ENCODE measurements around the gene PTPRE. TPM values are rescaled to one million over a fixed set of nuclear protein-coding genes. Genes with fewer than 3 reads are reported as not detected.

Gene PTPRE
- total RNA-seq, 2 donors from 2014 or later, result 23.7 to 31.3 TPM

DNA sequence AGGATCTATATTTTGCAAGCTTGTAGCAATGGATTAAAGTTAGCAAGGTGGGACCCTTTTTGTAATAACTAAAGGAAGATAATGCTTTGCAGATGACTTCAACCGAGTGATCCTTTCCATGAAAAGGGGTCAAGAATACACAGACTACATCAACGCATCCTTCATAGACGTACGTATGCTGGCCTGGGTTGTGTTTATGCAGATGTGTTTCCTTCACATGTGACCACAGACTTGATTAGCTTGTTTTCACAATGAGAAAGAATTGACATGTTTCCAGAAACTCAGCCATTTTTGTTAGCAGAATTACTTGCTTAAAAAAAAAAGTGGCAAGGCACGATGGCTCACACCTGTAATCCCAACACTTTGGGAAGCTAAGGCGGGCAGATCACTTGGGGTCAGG, 165.1 kb downstream of the PTPRE start:
- H3K36me3 Mint-ChIP-seq (ENCODE audit: insufficient read depth in 2 of 2), result peaks cover 14 to 23% of the 10 kb centered on the region in 2 donors
- no peak overlapping the region for H3K27ac Mint-ChIP-seq
- peaks cover 6% of the 10 kb centered on the region for H3K4me1 Mint-ChIP-seq (ENCODE audit: low read depth)
- H3K9me3 Mint-ChIP-seq, result peaks cover 3% of the 10 kb centered on the region in 2 donors
- no peak for DNase-seq
- ATAC-seq (replicated peaks in 1 of 2), result no peak
- H3K4me3 Mint-ChIP-seq, result no peak overlapping the region
- H3K27me3 Mint-ChIP-seq (ENCODE audit: low read depth), result no peaks in the 10 kb centered on the region

DNA sequence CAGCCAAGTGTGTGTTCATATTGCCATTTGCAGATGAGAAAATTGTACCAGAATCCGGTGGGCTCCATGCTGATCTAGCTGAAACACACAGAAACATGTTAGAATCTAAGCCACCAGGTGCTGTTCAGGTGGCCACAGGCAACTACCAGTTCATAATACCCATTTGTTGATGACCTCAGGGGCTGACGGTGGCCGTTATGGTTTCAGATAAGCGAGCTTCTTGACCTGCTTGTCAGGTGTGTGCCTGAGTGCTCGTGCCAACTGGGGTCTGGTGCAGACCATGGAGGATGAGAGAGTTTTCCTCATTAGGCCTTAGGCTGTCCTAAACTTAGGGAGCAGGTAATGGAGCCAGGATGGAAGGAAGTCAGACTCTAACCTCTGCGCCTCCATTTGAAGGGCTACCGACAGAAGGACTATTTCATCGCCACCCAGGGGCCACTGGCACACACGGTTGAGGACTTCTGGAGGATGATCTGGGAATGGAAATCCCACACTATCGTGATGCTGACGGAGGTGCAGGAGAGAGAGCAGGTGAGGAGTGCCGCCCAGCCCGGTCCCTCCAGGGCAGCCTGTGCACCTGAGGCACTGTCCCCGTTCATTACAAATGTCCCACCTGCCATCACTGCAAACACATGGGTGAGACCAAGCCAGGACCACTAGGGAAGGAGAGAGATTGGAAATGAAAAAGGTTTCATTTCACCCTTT, 166.2 kb downstream of the PTPRE start:
- Mint-ChIP-seq H3K4me1 (ENCODE audit: low read depth) (no peaks in the 10 kb centered on the region), H3K4me3 (no peak overlapping the region), H3K27ac (no peak overlapping the region), H3K36me3 (ENCODE audit: insufficient read depth in 2 of 2) (peaks cover 9 to 17% of the 10 kb centered on the region in 2 donors), H3K9me3 (no peaks in the 10 kb centered on the region), H3K27me3 (ENCODE audit: low read depth) (no peaks in the 10 kb centered on the region)
- ATAC-seq (replicated peaks in 1 of 2) (no peak), DNase-seq (no peak)

DNA sequence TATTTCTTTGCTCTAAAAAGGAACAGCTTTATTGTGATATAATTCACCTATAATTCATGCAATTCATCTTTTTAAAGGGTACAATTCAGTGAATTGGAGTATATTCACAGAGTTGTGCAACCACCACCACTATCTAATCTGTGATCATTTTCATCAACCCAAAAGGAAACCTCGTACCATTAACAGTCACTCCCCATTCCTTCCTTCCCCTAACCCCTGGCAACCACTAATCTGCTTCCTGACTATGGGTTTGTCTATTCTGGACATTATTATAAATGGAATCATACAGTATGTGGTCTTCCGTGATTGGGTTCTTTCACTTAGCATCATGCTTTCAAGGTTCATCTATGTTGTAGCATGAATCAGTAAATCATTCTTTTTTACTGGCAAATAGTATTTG, 167.0 kb downstream of the PTPRE start:
- DNase-seq (no peak), ATAC-seq (replicated peaks in 1 of 2) (no peak)
- no peaks in the 10 kb centered on the region for H3K4me1 Mint-ChIP-seq (ENCODE audit: low read depth)
- H3K27ac Mint-ChIP-seq, result no peak overlapping the region
- H3K9me3 Mint-ChIP-seq, result no peaks in the 10 kb centered on the region
- H3K4me3 Mint-ChIP-seq, result no peak overlapping the region
- H3K27me3 Mint-ChIP-seq (ENCODE audit: low read depth), result no peaks in the 10 kb centered on the region
- peaks cover 9 to 17% of the 10 kb centered on the region in 2 donors for H3K36me3 Mint-ChIP-seq (ENCODE audit: insufficient read depth in 2 of 2)

DNA sequence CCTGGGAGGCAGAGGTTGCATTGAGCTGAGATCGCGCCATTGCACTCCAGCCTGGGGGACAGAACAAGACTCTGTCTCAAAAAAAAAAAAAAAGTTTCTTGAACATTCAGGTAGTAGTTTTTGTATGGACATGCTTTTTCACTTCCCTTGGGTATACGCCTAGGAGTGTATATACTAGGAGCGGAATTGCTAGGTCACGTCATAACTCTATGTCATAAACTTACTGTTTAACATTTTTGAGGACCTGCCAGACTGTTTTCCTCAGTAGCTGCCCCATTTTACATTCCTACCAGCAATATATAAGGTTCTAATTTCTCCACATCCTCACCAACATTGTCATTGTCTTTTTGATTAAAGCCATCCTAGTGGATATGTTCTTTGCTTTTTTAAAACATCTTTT, 167.7 kb downstream of the PTPRE start:
- H3K27me3 Mint-ChIP-seq (ENCODE audit: low read depth), result no peaks in the 10 kb centered on the region
- ATAC-seq (replicated peaks in 1 of 2) (no peak), DNase-seq (no peak)
- no peaks in the 10 kb centered on the region for H3K9me3 Mint-ChIP-seq
- H3K4me3 Mint-ChIP-seq, result no peak overlapping the region
- H3K36me3 Mint-ChIP-seq (ENCODE audit: insufficient read depth in 2 of 2), result peaks cover 9 to 21% of the 10 kb centered on the region in 2 donors
- no peaks in the 10 kb centered on the region for H3K4me1 Mint-ChIP-seq (ENCODE audit: low read depth)
- no peak overlapping the region for H3K27ac Mint-ChIP-seq

DNA sequence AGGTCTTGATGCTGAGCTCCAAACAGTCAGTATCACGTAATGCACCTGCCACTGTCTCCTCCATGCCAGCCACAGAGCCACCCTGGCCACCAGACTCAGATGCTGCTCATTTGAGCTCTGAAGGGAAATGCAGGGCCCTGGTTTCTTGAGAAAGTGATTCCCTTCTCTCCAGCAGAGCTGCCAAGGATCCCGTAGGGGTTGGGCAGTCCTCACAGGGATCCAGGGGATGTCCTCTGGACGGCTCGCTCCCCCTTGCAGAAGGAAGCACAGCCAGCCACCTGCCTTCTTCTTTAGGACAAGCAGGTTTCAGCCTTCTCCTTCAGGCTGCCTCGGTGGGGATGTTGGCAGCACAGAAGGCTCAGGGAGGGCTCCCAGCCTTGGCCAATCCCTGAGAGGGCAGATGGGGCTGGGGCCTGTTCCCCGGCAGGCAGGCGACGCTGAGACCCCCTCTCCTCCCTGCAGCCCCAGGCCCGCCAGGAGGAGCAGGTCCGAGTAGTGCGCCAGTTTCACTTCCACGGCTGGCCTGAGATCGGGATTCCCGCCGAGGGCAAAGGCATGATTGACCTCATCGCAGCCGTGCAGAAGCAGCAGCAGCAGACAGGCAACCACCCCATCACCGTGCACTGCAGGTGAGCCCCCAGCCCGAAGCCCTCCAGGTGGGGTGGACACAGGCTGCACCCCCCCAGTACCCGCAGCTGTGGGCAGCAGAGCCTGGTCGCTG, 170.4 kb downstream of the PTPRE start:
- no peaks in the 10 kb centered on the region for H3K4me1 Mint-ChIP-seq (ENCODE audit: low read depth)
- no peak overlapping the region for H3K4me3 Mint-ChIP-seq
- H3K27ac Mint-ChIP-seq, result no peak overlapping the region
- DNase-seq (no peak), ATAC-seq (replicated peaks in 1 of 2) (no peak)
- no peaks in the 10 kb centered on the region for H3K9me3 Mint-ChIP-seq
- H3K36me3 Mint-ChIP-seq (ENCODE audit: insufficient read depth in 2 of 2), result peaks cover 9 to 17% of the 10 kb centered on the region in 2 donors
- H3K27me3 Mint-ChIP-seq (ENCODE audit: low read depth), result no peaks in the 10 kb centered on the region

DNA sequence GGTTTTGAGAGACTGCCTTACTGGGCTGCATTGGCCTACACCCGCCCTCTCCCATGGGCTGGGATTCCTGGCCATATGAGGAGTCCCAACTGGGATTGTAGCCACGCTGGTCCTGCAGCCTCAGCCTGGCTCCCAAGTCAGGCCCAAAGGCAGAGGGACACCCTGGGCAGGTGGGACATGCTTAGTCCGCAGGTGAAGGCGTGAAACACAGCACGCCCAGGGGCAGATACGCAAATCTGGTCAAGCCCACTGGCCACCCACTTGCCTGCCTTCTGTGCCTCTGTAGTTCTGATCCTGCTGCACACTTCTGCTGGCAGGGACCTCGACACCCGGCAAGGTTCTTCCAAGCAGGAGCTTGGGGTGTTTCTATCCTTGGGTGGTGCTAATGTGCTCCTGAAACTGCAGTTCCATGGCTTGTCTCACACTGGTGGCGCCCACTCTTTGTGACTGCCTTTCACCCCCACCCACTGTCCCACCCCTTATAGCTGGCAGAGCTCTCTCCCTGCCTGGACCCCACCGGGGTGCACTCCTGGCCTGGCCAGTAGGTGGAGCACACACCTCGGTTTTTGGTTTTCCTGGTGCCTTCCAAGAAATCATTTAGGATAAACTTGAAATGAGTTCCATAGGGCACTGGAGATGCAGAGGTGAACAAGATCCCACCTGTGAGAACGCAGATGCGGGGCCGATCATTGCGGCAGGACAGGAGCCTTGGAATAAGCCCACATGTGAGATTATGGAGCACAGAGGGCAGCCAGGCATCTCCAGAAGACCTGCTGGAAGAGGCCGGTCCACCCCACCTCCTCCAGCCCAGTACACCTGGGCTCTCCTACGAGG, 171.4 kb downstream of the PTPRE start:
- ATAC-seq (replicated peaks in 1 of 2) (peak; percentile 64 to 69), DNase-seq (peak; percentile 37 to 51)
- H3K4me1 Mint-ChIP-seq (ENCODE audit: low read depth), result no peaks in the 10 kb centered on the region
- H3K9me3 Mint-ChIP-seq, result no peaks in the 10 kb centered on the region
- no peak overlapping the region for H3K27ac Mint-ChIP-seq
- no peak overlapping the region for H3K4me3 Mint-ChIP-seq
- no peaks in the 10 kb centered on the region for H3K27me3 Mint-ChIP-seq (ENCODE audit: low read depth)
- peaks cover 8 to 14% of the 10 kb centered on the region in 2 donors for H3K36me3 Mint-ChIP-seq (ENCODE audit: insufficient read depth in 2 of 2)

DNA sequence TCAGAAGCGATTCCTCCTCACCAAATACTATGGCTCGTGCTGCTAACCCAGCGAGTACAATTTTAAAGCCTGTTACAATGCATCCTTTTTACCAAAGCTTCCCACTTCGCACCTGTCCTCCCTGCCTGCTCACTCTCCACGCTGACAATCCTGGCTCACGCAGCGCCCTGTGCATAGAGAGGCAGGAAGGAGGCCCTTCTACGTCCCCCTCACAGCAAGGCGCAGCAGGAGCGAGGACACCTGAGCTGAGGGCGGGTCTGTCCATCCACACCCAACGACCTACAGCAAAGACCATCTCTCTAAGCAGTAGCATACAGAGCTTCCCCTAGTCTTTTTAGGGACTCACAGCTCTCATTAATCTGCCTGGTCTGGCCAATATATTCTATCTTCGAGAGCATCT, 173.3 kb downstream of the PTPRE start:
- no peak overlapping the region for H3K27ac Mint-ChIP-seq
- H3K27me3 Mint-ChIP-seq (ENCODE audit: low read depth), result no peaks in the 10 kb centered on the region
- H3K9me3 Mint-ChIP-seq, result no peaks in the 10 kb centered on the region
- no peak for DNase-seq
- ATAC-seq (replicated peaks in 1 of 2), result no peak
- H3K4me3 Mint-ChIP-seq, result no peak overlapping the region
- peaks cover 3 to 13% of the 10 kb centered on the region in 2 donors for H3K36me3 Mint-ChIP-seq (ENCODE audit: insufficient read depth in 2 of 2)
- H3K4me1 Mint-ChIP-seq (ENCODE audit: low read depth), result no peaks in the 10 kb centered on the region

DNA sequence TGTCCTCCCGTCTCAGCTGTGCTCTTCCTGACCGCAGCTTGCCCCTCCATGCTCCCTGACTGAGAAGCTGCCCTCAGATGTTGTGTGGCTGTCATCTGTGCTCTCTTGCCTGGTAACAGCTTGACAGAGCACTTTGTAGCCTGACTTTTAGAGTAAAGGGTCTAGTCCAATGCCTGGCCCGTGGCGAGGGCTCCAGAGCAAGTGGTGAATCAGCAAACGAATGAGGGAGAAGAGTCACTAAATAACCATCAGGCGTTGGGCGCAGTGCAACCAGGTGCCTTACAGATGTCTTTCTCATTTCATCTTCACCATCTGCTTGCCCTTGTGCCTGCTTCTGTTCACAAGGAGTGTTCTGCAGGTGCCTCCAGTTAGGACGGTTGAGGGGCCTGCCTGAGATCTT, 173.7 kb downstream of the PTPRE start:
- Mint-ChIP-seq H3K4me3 (no peak overlapping the region), H3K36me3 (ENCODE audit: insufficient read depth in 2 of 2) (peaks cover 2 to 12% of the 10 kb centered on the region in 2 donors), H3K9me3 (no peaks in the 10 kb centered on the region), H3K27me3 (ENCODE audit: low read depth) (no peaks in the 10 kb centered on the region), H3K4me1 (ENCODE audit: low read depth) (no peaks in the 10 kb centered on the region), H3K27ac (no peak overlapping the region)
- DNase-seq (no peak), ATAC-seq (replicated peaks in 1 of 2) (no peak)

DNA sequence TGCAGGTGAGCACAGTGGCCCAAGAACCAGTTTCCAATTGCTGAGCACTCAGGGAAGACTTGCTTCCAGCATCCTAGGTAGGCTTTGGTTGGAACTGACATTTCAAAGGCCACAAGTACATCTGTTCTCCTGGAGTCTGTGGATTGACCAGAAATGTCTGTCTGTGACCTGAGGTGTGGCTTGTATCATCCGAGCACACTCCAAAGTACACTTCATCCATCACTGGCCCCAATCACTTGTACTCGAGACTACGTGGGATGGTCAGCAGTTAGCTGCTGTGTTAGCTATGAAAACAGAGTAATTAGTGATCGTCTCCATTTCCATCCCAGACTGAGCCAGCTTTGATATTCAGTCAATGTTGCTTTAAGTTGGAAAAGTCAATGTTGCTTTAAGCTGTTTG, 174.3 kb downstream of the PTPRE start:
- DNase-seq (no peak), ATAC-seq (replicated peaks in 1 of 2) (no peak)
- Mint-ChIP-seq H3K36me3 (ENCODE audit: insufficient read depth in 2 of 2) (peaks cover 2 to 12% of the 10 kb centered on the region in 2 donors), H3K9me3 (no peaks in the 10 kb centered on the region), H3K4me3 (no peak overlapping the region), H3K4me1 (ENCODE audit: low read depth) (no peaks in the 10 kb centered on the region), H3K27me3 (ENCODE audit: low read depth) (no peaks in the 10 kb centered on the region), H3K27ac (no peak overlapping the region)

DNA sequence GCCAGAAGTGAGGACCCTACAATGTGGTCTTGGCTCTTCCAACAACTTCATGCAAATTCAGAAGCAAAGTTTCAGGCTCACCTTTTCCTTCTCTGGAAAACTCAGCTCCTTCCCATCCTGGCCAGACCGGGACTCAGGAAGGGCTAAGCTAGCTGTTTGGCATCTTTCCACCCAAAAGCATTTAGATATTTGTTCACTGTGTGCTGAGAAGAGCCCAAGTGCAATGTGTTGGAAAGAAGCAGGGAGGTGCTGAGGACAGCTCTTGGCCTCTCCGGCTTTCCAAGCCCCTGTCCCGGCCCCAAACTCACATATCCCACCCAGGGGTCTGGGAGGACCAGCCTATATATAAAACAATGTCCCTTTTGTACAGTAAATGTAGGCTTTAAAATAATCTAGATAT, 174.8 kb downstream of the PTPRE start:
- Mint-ChIP-seq H3K9me3 (no peaks in the 10 kb centered on the region), H3K36me3 (ENCODE audit: insufficient read depth in 2 of 2) (peaks cover 2 to 10% of the 10 kb centered on the region in 2 donors), H3K4me1 (ENCODE audit: low read depth) (no peaks in the 10 kb centered on the region), H3K4me3 (no peak overlapping the region), H3K27me3 (ENCODE audit: low read depth) (no peaks in the 10 kb centered on the region), H3K27ac (no peak overlapping the region)
- DNase-seq (no peak), ATAC-seq (replicated peaks in 1 of 2) (no peak)

DNA sequence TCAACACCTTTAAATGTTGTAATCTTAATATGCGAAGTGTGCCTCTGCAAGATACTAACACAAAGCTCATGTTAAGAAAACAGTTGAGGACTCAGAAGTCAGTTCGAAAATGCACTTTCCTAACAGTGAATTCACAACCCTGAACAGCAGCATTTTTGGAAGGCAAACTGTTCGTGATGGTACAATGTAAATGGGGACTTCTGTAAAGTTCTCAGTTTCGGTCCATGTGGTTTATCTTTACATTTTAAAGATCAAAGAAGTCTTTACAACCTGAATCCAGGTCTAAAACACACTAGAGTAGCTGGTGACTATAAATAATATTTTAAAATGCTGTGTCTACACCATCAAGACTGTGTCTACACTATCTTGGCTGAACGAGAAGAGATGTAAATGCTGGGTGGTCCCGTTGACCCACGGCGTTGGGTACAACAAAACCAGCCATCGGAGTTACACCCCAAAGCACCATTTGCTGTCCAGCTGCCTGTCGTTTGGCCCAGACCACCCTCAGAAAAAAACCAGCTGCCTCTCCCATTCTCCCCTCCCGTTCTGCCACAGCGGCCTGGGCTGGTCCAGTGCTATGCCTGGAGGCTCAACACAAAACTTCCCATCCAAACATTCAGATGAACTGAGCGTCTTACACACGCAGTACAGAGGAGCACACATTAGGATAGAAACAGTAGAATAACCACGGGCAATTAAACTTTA, 176.4 kb downstream of the PTPRE start:
- Mint-ChIP-seq H3K27me3 (ENCODE audit: low read depth) (no peaks in the 10 kb centered on the region), H3K4me1 (ENCODE audit: low read depth) (peaks cover 8% of the 10 kb centered on the region), H3K9me3 (no peaks in the 10 kb centered on the region), H3K36me3 (ENCODE audit: insufficient read depth in 2 of 2) (peaks cover 2 to 8% of the 10 kb centered on the region in 2 donors), H3K4me3 (no peak overlapping the region), H3K27ac (no peak overlapping the region)
- no peak for DNase-seq
- no peak for ATAC-seq (replicated peaks in 1 of 2)

DNA sequence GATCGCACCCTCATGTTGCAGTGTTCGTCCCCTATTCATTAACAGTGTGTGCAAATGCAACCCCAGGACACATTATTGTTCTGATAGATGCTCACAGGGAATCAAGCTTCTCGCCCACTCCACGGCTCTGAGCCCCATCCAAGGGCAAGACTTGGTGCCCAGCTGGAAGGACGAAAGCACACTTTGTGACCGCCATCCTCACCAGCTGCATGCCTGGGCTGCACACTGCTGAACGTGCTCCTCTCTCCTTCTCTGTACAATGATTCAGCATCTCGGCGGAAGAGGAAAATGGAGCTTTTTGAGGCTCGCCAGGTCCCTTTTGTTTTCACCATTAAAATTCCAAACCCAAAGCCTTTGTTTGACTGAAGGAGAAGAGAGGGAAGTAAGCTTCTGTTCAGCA, 177.5 kb downstream of the PTPRE start:
- Mint-ChIP-seq H3K27me3 (ENCODE audit: low read depth) (no peaks in the 10 kb centered on the region), H3K36me3 (ENCODE audit: insufficient read depth in 2 of 2) (peaks cover 2 to 5% of the 10 kb centered on the region in 2 donors), H3K27ac (no peak overlapping the region), H3K9me3 (no peaks in the 10 kb centered on the region), H3K4me1 (ENCODE audit: low read depth) (peaks cover 8% of the 10 kb centered on the region), H3K4me3 (no peak overlapping the region)
- ATAC-seq (replicated peaks in 1 of 2) (no peak), DNase-seq (no peak)

DNA sequence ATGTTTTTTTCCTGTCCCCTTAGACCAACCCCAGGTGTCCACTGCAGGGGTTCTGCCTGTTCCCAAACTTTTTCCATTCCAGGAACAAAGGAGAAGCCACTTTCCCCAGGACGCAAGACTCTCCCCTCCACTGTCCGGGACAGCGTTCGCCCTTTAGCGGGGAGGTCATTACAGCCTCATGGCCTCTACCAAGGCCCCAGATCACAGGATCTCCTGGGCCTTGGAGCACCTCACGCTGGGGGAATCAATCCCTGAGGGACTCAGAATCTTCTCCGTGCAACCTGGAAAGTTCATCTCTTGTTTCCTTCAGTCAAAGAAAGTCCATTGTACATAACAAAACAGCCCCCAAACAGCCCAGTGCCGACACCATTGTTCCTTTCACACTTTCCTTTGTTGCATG, 178.1 kb downstream of the PTPRE start:
- Mint-ChIP-seq H3K27me3 (ENCODE audit: low read depth) (no peaks in the 10 kb centered on the region), H3K9me3 (no peaks in the 10 kb centered on the region), H3K4me3 (no peak overlapping the region), H3K4me1 (ENCODE audit: low read depth) (peaks cover 8% of the 10 kb centered on the region), H3K27ac (no peak overlapping the region), H3K36me3 (ENCODE audit: insufficient read depth in 2 of 2) (peaks cover 2 to 4% of the 10 kb centered on the region in 2 donors)
- ATAC-seq (replicated peaks in 1 of 2) (no peak), DNase-seq (no peak)
